Fibroblast of skin of left quadriceps (primary cell): ENCODE data around the gene KCNQ4.

Experiments used
- DNase-seq, 2 experiments: peaks; one replicate each; pipeline ENCODE4 v3.0.0-alpha.2; 2013; ENCODE audit warnings: low read depth in 2 of 2

KCNQ4 gene

DNA sequence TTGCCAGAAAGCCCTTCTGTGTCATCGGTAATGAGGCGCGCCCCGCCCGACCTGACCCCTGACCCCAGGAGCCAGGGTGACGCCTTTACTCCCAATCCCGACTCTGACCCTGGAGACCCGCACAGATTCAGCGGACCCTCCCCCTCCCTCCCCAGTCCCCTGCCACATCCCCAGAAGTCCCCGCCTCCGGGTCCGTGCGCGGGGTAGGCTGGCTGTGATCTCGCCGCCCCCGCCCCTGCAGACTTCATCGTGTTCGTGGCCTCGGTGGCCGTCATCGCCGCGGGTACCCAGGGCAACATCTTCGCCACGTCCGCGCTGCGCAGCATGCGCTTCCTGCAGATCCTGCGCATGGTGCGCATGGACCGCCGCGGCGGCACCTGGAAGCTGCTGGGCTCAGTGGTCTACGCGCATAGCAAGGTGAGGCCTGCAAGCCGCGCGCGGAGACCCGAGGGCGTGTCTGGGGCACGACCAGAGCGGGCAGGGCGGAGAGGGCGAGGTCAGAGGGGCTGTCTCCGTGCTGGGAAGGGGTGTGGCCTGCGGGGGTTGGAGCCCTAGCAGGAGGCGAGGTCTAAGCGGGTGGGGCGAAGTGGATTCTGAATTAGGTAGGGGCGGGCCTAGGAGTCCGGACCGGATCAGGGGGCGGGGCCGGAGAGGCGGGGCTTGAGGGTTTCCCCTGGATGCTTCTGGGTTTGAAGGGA lies 34.8 kb downstream of the KCNQ4 start:
- no peak for DNase-seq

DNA sequence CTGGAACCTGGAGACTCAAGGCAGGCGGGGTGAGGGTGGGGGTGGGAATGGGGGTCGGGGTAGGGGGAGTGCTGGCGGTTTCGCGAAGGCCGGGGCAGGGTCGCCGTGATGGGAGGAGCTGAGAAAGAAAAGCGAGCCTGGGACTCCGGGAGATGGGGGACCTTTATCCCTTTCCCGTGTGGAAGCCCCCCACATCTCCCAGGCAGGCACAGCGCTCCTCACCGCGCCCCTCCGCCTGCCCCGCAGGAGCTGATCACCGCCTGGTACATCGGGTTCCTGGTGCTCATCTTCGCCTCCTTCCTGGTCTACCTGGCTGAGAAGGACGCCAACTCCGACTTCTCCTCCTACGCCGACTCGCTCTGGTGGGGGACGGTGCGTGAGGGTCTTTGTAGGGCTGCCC lies 35.5 kb downstream of the KCNQ4 start:
- DNase-seq, result no peak

DNA sequence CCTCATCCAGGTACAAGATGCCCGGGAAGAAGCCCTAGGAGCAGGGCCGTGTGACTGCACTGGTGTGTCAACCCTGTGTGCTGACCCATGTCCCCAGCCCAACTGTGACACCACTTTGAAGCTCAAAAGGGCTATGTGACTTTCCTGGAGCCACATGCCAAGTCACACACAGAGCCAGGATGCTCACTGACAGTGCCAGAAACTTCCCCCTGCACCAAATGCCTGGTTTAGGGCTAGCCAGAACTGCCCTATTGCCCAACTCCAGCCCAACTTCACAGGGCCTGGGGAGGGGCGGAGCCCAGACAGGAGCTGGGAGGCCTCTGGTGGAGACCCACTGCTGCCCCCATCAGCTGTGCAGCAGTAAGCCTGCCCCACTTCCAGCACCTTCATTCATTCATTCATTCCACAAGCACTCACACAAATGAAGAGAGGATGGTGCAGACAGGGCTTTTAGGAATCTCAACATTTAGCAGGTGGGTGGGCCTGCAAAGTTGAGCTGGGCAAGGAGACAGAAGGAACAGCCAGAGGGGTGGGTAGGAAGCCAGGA lies 36.7 kb downstream of the KCNQ4 start:
- no peak for DNase-seq

DNA sequence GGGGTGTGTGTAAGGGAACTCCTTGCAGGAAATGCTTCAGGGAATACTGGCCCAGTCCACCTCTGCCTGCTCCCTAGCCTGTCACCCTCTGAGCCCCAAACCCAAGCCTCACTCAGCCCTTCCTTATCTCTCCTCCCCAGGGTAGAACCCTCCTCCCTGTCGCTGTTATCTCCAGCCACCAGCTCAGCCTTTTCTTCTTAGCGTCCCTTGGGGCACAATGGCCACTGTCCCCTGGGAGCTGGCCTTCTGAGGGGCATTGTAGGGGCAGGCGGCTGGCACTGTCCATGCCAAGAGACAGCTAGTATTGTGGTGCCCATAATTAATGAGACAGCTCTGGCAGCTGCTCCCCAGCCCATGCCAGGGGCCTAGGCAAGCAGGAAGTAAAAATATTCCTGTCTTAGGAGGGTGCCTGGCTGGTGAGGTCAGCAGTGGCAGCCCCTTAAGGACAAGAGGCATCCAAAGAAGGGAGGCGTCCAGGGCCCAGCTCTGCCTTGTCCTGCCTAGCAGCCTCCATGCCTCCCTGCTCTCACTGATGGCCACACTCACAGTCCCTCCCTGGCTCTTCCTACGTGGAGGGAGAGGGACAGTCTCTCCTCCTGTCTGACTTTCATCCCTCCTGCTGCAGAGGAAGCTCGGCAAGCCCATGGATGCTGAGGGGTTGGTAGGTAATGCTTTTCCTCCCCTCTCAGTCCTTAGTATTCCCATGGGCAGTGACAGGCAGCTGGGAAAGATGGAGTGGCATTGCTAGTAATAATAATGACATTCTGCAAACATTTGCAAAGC lies 37.5 kb downstream of the KCNQ4 start:
- DNase-seq, result no peak

DNA sequence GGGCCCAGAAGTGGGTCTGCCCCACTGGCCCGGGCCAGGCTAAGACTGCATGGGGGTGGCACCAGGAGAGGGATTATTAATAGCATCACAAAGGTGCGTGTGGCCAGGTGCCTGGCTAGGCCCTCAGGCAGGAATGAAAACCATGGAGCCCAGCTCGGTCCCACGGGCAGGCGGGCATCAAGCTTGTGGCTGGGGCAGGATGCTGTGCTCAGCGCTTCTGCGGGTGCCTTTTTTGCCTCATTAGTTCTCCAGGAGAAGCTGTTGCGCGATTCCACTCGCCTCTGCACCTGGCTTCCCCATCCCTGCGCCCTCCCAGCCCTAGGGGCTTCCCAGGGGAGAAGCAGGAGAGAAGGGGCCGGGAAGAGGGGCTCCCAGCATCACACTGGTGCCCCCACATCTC lies 39.3 kb downstream of the KCNQ4 start:
- DNase-seq, result no peak

DNA sequence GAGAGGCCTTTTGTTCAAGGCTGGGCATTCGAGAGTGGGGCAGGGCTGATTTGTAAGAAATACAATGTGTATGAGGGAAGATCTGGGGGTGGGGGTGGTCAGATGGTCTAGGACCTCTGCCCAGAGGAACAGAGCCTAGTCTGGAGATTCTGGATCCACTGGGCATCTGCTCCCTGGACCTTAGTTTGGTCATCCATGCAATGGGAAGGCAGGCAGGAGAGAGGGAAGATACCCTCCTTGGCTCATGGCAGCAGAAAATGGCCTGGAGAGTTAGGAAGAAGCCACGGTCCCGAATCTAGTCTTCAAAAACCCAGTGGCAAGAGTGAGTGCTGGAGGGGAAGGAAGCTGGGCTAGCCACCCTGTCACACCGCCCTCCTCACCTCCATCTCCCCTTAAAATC lies 39.8 kb downstream of the KCNQ4 start:
- DNase-seq, result no peak

DNA sequence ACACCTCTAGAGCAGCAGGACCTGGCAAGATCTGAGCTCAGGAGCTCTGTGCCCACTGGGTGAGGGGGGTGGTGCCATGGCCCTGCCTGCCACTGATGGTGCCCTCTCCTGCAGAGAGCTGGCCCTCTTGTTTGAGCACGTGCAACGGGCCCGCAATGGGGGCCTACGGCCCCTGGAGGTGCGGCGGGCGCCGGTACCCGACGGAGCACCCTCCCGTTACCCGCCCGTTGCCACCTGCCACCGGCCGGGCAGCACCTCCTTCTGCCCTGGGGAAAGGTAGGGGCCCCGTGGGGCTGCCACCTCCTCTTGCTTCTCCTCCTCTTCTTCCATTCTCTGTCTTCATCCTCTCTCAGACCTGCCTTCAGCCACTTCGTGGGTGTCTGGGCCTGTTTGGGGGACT lies 40.4 kb downstream of the KCNQ4 start:
- no peak for DNase-seq

DNA sequence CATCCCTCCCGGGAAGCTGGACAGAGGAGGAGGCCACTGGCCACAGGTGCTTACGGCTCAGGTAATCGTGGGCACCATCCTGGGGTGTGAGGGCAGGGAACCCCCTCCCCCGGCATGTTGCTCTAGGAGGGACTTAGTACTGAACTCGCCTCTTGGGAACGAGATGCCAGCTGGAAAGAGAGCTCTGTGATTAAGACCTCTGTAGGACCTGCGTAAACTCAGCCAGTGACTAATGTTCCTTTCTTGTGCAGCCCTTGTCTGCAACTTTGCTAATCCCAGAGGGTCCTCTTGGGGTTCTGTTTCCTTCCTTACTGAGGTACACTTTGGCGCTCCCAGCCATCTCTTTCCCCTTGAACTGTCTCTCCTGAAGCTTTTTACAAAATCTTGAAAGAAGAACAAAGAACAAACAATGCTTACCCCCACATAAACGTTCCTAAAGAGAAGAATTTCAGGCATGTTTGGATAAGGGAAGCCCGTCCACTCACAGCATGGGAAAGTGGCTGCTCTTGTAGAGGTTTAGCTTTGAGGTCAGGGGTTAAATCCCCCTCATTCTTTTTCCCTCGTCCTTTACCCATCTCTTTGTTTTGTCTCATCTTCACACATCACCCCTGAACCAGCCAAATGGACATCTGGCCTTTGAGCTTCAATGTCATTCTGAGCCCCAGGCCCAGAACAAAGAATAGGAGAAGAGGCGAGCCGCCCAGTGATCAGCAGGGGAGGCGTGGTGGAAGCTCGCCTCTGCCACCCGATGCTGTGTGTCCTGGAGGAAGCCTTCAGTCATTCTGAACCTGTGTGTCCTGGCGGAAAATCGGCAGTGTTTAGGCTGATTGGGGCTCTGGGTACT lies 41.2 kb downstream of the KCNQ4 start:
- DNase-seq, result no peak

DNA sequence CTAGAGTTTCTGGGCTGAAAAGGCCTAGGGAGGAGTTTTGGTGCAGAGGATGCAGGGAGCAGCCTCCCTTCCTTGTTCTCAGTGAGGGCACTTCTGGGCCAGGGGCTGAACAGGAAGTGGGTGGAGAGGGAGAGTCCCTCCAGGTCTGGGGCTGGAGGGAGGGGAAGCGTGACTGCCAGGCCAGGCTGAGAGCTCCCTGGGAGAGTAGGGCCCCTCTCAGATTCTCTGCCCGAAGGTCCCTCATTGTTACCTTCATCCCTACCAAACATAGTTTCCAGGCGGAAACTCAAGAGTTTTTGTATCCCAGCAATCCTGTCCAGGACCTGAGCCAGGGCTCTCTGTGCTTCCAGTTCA lies 41.8 kb downstream of the KCNQ4 start:
- DNase-seq, result no peak

DNA sequence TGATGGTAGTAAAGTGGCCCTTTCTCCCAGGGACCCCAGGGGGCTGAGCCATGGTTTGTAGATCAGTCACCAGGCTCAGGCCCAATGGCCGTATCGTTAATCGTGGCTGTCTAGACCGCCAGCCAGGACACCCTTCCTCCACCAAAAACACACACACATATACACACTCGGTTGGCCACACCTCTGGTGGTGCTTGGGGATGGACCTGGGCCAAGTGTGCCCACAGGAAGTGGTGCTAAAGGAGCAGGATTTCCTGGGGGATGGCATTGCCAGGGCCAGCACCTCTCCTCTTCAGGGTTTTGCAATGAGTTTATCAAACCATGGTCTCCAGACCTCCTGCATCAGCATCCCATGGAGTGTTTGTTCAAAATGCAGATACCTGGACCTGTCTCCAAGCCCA lies 42.4 kb downstream of the KCNQ4 start:
- no peak for DNase-seq

DNA sequence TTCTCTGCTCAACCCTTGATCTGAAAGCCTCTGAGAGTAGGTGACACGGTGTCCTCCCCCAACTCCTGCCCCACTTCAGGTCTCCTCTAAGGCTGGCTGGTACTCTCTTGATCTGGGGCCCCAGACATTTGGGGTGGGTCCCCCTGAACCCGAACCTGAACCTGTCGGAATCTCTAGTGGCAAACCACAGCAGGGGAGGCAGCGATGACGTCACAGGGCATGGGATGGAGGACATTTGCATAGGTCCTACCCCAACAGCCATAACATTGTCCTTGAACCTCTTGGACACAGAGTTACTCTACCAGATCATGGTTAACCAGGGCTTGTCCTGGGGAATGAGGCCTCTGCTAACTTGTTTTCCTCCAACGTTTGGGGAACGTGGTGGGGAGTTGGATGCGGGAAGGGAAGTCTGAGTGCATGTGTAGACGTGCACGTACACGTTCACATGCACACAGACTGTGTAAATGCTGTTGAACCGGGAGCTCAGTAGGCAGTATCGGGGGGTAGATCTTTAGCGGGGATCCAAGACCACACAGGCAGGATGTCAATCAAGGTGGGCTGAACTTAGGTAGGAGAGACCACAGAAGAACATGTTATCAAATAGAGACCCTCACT lies 46.2 kb downstream of the KCNQ4 start:
- no peak for DNase-seq

DNA sequence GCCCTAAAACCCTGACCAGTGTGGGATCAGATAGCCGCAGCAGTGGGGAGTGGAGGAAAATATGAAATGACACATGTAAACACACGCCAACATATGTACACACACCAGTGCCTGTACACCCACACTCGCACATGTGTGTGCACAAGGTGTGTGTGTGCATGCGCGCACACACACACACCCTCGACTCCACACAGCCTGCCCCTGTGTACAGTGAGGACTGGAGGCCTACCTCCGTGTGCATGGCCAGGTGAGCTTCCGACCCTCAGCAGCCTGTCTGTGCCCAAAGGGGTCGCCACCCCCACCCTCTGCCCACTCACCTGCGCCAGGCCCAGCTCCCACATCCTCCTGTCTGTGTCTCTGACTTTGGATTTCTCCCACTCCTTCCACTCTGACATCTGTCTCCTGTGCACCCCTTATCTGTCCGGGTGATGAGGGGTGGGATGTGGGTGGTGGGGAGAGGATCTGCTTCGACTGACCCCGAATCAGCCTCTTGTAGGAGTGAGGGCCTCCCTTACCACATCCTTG lies 46.9 kb downstream of the KCNQ4 start:
- DNase-seq, result no peak

DNA sequence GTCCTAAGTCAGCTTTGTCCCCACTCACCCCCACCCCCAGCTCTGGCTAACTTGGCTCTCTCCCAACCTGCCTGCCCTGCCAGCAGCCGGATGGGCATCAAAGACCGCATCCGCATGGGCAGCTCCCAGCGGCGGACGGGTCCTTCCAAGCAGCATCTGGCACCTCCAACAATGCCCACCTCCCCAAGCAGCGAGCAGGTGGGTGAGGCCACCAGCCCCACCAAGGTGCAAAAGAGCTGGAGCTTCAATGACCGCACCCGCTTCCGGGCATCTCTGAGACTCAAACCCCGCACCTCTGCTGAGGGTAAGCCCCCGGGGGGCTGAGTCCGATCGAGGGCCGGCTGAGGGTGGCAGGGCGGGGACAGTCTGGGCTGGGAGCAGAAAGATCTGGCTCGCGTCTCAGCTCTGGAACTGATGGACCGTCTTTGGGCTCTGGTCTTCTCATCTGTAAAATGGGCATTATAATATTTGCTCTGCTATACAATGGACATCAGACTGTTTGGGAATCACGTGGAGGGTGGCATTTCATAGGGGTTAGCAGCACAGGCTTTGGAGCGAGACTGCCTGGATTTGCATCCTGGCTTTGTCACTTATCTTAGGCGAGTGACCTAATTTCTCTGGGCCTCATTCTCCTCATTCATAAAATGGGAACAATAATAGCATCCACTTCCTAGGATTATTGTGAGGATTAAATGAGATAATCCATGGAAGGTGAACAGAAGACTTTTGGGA lies 47.6 kb downstream of the KCNQ4 start:
- no peak for DNase-seq

DNA sequence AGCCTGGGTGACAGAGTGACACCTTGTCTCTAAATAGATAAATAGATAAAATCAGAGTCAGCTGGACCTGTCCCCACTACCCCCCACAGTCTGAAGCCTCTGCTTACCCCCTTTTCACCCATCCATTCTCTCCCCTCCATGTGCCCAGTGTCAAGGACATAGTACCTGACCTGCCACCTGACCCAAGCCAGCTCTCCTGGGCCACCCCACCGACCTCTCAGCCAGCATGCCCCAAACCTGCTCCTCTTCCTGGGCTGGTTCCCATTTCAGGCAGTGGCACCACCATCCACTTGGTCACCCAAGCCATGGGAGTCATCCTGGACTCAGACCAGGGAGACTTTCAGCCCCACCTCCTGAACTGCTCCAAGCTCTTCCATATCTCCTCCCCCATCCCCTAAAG lies 50.4 kb downstream of the KCNQ4 start:
- DNase-seq, result no peak

DNA sequence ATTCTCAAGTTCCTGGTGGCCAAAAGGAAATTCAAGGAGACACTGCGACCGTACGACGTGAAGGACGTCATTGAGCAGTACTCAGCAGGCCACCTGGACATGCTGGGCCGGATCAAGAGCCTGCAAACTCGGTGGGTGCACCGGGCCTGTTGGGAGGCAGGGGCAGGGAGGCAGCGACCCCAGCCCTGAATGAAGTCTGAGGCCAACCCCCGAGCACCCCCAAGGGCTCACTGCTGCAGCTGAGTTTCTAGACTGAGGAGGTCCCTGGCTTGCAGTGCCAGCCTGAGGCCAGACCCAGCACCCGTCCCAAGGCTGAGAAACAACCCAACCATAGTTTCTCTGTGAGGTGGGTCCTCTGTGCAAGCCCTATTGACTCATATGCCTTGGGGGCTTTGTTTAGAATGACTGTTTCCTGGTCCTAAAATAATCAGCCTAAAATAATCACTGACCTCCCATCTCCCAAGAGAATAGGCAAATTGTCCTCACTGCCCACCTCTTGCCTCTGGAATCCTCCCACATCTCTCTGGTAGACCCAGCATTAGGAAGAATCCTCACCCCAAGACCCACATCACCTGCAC lies 51.5 kb downstream of the KCNQ4 start:
- DNase-seq, result no peak

DNA sequence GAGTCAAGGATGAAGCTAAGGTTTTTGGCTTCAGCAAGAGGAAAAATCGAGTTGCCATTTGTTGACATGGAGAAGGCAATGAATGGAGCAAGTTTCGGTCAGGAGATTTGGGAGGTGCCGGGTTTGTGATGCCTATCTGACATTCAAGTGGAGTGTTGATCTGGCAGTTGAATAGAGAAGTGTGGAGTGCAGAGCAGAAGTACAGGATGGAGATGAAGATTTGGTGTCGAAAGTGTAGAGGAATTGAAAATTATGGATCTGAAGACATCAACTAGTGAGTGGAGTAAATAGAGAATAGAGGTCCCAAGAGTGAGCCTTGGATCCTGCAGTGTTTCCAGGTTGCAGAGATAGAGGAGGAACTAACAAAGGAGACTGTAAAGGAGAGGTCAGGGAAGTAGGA lies 52.7 kb downstream of the KCNQ4 start:
- no peak for DNase-seq

DNA sequence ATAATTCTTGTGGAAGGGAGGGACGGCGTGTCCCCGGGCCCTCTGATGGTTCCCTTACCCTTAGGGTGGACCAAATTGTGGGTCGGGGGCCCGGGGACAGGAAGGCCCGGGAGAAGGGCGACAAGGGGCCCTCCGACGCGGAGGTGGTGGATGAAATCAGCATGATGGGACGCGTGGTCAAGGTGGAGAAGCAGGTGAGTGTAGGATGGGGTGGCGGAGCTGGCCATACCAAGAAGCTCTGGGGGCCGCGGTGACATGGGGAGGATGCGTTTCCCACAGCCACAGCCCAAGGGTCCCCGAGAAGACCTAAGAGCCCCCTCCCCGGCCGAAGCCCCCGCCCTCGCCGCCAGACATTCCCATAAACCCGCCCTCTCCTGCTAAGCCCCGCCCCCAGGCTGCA lies 54.0 kb downstream of the KCNQ4 start:
- no peak for DNase-seq

DNA sequence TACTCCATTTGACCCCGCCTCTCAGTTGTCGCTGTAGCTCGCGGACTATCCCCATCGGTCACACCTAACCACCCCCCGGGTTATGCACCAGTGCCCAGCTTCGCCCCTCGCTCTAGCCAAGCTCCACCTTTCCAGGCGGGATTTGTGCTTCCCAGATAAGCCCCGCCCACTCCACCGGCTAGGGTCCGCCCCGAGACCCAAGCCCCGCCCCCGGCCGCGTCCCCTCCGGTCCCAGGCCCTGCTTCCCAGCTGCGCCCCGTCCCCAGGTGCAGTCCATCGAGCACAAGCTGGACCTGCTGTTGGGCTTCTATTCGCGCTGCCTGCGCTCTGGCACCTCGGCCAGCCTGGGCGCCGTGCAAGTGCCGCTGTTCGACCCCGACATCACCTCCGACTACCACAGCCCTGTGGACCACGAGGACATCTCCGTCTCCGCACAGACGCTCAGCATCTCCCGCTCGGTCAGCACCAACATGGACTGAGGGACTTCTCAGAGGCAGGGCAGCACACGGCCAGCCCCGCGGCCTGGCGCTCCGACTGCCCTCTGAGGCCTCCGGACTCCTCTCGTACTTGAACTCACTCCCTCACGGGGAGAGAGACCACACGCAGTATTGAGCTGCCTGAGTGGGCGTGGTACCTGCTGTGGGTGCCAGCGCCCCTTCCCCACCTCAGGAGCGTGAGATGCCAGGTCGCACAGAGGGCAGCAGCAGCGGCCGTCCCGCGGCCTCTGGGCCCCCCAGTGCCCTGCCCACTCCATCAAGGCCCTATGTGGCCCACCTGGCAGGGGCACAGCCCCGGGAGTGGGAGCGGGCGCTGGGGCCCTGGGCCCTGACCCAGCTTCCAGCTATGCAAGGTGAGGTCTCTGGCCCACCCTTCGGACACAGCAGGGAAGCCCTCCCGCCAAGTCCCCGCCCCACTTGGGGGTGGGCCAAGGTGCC lies 54.7 kb downstream of the KCNQ4 start:
- no peak for DNase-seq
